ENCODE measurements around the gene MATR3.
A peak's percentile ranks its signal among the peaks of the same experiment; 100 is the strongest.

MATR3 gene, protein sequence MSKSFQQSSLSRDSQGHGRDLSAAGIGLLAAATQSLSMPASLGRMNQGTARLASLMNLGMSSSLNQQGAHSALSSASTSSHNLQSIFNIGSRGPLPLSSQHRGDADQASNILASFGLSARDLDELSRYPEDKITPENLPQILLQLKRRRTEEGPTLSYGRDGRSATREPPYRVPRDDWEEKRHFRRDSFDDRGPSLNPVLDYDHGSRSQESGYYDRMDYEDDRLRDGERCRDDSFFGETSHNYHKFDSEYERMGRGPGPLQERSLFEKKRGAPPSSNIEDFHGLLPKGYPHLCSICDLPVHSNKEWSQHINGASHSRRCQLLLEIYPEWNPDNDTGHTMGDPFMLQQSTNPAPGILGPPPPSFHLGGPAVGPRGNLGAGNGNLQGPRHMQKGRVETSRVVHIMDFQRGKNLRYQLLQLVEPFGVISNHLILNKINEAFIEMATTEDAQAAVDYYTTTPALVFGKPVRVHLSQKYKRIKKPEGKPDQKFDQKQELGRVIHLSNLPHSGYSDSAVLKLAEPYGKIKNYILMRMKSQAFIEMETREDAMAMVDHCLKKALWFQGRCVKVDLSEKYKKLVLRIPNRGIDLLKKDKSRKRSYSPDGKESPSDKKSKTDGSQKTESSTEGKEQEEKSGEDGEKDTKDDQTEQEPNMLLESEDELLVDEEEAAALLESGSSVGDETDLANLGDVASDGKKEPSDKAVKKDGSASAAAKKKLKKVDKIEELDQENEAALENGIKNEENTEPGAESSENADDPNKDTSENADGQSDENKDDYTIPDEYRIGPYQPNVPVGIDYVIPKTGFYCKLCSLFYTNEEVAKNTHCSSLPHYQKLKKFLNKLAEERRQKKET

DNA sequence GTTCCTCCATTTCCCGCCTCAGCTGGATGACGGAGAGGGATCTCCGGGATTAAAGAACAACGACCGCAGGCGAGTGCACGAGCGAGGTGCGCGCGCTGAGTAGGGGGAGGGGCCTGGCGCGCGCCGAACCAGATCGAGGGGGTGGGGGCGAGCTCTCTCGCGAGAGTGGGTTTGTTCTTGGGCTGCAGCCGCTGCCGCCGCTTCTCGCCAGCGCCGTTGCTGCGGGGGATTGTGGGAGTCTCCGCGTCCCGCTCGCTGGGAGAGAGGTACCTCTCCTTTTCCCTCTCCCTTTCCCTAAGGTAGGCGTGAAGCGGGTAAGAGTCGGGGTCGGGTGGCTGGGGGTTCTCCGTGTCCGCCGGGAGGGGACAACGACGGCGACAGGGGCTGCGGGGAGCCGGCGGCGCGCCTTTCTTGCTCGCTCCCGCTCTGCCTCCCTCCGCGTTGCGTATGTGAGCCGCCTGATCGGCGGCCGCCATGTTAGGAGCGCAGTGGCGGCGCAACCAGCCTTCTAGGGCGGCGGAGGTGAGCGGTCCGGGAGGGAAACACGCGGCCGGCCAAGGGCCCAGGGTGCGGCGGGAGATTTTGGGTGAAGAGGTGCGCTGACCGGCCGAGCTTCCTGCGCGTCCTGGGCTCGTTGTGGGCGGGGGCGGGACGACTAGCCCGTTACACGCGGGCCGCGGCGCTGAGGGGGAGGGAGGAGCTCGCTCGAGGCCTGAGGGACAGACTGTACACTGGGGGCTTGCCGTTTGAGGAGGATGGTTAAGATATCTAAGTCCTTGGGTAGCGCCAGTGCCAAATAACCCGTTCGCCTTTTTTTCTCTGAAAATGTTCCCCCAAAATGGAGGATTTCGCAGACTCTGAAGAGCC, at the start of gene MATR3:
MATR3 (plus strand) TSS at position 234 of the 867 bp plus-strand sequence. CDS start 13,676 bp downstream, outside the sequence.
- no peaks in the 10 kb centered on the region for H3K9me2 ChIP-seq (replicated peaks; ENCODE audit: insufficient read depth, low read length)
- no peaks in the 10 kb centered on the region for H3K27me3 ChIP-seq (ENCODE audit: low read length)
- H3K4me3 ChIP-seq (ENCODE audit: insufficient read depth, low read length, poor library complexity, severe bottlenecking): peak within 1 kb of the TSS; percentile 82
- H3K79me2 ChIP-seq (ENCODE audit: insufficient read depth, low read length): peaks cover 57% of the 10 kb centered on the region
- H3K36me3 ChIP-seq (ENCODE audit: low read length): peaks cover 9% of the 10 kb centered on the region
- no peaks in the 10 kb centered on the region for H3K9me3 ChIP-seq (ENCODE audit: insufficient read depth, low read length)
- H3K27ac ChIP-seq (ENCODE audit: low read depth, low read length): peak within 1 kb of the TSS; percentile 85
- H4K20me1 ChIP-seq (ENCODE audit: low read depth, low read length): peaks cover 36% of the 10 kb centered on the region
- TF ChIP-seq, protein P1, sequence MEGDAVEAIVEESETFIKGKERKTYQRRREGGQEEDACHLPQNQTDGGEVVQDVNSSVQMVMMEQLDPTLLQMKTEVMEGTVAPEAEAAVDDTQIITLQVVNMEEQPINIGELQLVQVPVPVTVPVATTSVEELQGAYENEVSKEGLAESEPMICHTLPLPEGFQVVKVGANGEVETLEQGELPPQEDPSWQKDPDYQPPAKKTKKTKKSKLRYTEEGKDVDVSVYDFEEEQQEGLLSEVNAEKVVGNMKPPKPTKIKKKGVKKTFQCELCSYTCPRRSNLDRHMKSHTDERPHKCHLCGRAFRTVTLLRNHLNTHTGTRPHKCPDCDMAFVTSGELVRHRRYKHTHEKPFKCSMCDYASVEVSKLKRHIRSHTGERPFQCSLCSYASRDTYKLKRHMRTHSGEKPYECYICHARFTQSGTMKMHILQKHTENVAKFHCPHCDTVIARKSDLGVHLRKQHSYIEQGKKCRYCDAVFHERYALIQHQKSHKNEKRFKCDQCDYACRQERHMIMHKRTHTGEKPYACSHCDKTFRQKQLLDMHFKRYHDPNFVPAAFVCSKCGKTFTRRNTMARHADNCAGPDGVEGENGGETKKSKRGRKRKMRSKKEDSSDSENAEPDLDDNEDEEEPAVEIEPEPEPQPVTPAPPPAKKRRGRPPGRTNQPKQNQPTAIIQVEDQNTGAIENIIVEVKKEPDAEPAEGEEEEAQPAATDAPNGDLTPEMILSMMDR (IDR thresholded peaks at IDR 0.05; ENCODE audit: insufficient read depth, low read length, poor library complexity, severe bottlenecking): no peak
- TF ChIP-seq EZH2phosphoT487 (conservative IDR thresholded peaks at IDR 0.05; ENCODE audit: low read length): no peak
- H3F3A ChIP-seq (ENCODE audit: insufficient read depth): peaks cover 40% of the 10 kb centered on the region
- peak within 1 kb of the TSS; percentile 98 for H3K4me2 ChIP-seq (ENCODE audit: low read depth, low read length, poor library complexity, severe bottlenecking)
- H2AFZ ChIP-seq (ENCODE audit: low read depth, low read length, severe bottlenecking): peak within 1 kb of the TSS; percentile 75
- H3K9ac ChIP-seq (ENCODE audit: low read length): peak within 1 kb of the TSS; percentile 97

DNA sequence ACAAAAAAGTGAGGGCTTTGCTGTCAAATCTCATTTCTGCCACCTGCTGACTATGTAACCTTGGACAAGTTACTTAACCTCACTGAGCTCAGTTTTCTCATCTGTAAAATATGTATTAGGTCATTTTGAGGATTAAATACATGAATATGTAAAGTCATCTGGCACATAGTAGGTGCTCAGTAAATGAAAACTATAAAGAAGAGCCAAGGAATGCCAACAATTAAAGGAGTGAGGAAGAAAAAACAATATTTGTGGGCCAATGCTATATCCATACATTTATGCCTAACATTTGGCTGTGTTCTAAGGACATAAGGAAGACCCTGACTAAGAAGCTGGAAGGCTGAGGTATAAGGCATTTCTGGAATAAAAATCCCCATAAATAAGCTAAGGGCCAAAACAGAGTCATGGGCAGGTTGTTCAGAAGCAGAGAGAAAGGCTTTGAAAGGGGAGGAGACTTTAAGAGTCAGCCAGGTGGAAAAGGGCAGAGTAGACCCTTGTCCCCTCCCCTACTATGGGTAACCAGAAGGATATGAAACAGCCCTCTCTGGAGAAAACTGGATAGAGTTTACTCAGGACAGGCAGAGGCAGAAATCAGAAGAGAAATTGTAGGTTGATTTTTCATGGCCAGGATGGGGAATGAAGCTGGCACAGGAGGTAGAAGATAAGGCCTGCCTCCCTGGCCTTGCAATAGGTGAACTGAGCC, 47.8 kb upstream of the MATR3 start:
- Histone ChIP-seq H3K4me3 (ENCODE audit: insufficient read depth, low read length, poor library complexity, severe bottlenecking) (no peak overlapping the region), H3K9me3 (ENCODE audit: insufficient read depth, low read length) (no peaks in the 10 kb centered on the region), H3K9me2 (replicated peaks; ENCODE audit: insufficient read depth, low read length) (no peaks in the 10 kb centered on the region), H3K4me2 (ENCODE audit: low read depth, low read length, poor library complexity, severe bottlenecking) (no peak overlapping the region), H3K79me2 (ENCODE audit: insufficient read depth, low read length) (no peaks in the 10 kb centered on the region), H2AFZ (ENCODE audit: low read depth, low read length, severe bottlenecking) (no peak overlapping the region), H3K36me3 (ENCODE audit: low read length) (no peaks in the 10 kb centered on the region), H4K20me1 (ENCODE audit: low read depth, low read length) (no peaks in the 10 kb centered on the region), H3K27me3 (ENCODE audit: low read length) (no peaks in the 10 kb centered on the region), H3F3A (ENCODE audit: insufficient read depth) (no peaks in the 10 kb centered on the region), H3K27ac (ENCODE audit: low read depth, low read length) (no peak overlapping the region), H3K9ac (ENCODE audit: low read length) (no peak overlapping the region)
- TF ChIP-seq, protein P1 (IDR thresholded peaks at IDR 0.05; ENCODE audit: insufficient read depth, low read length, poor library complexity, severe bottlenecking): no peak
- TF ChIP-seq EZH2phosphoT487 (conservative IDR thresholded peaks at IDR 0.05; ENCODE audit: low read length): no peak

DNA sequence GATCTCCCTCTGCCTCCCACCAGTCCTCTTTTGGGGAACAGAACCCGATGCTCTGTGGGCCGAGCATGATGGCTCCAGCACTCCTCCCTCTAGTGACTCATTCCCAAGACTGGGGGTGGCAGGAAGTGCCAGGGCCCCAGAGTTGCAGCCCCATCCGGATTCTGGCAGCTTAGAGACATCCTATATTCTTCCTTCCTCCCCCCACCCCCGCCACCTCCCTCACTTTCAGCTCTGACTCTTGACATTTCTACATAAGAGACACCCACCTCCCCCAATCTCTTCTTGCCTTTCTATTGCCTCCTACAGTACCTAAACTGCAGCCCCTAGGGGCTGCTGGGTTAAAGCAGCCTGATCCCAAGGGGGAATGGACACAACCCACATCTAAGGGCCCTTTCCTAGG, 47.1 kb upstream of the MATR3 start:
- Histone ChIP-seq H3K4me2 (ENCODE audit: low read depth, low read length, poor library complexity, severe bottlenecking) (no peak overlapping the region), H3K9me2 (replicated peaks; ENCODE audit: insufficient read depth, low read length) (no peaks in the 10 kb centered on the region), H3K4me3 (ENCODE audit: insufficient read depth, low read length, poor library complexity, severe bottlenecking) (no peak overlapping the region), H3F3A (ENCODE audit: insufficient read depth) (no peaks in the 10 kb centered on the region), H3K36me3 (ENCODE audit: low read length) (no peaks in the 10 kb centered on the region), H3K27ac (ENCODE audit: low read depth, low read length) (no peak overlapping the region), H4K20me1 (ENCODE audit: low read depth, low read length) (no peaks in the 10 kb centered on the region), H3K9me3 (ENCODE audit: insufficient read depth, low read length) (no peaks in the 10 kb centered on the region), H3K27me3 (ENCODE audit: low read length) (no peaks in the 10 kb centered on the region), H2AFZ (ENCODE audit: low read depth, low read length, severe bottlenecking) (no peak overlapping the region), H3K79me2 (ENCODE audit: insufficient read depth, low read length) (no peaks in the 10 kb centered on the region), H3K9ac (ENCODE audit: low read length) (no peak overlapping the region)
- TF ChIP-seq, protein P1 (IDR thresholded peaks at IDR 0.05; ENCODE audit: insufficient read depth, low read length, poor library complexity, severe bottlenecking): no peak
- no peak for TF ChIP-seq EZH2phosphoT487 (conservative IDR thresholded peaks at IDR 0.05; ENCODE audit: low read length)
